Breast epithelium (tissue), 3 donors: ENCODE results near the gene NUDT7.

ENCODE experiments used
- POLR2AphosphoS5 ChIP-seq, 3 donors: sonication (generic); formaldehyde crosslinking; IDR thresholded peaks; one replicate each; pipeline ENCODE4 v1.6.1; 2017; ENCODE audit warnings: antibody characterized with exemption in 3 of 3
- TF ChIP-seq, protein P1 (sequence below), 3 donors: fragments of 450-650 bp; IDR thresholded peaks; one replicate each; pipeline ENCODE4 v1.5.1; 2016 to 2017; ENCODE audit warnings: antibody characterized with exemption in 3 of 3, mild to moderate bottlenecking in 3 of 3, moderate library complexity in 3 of 3

DNA sequence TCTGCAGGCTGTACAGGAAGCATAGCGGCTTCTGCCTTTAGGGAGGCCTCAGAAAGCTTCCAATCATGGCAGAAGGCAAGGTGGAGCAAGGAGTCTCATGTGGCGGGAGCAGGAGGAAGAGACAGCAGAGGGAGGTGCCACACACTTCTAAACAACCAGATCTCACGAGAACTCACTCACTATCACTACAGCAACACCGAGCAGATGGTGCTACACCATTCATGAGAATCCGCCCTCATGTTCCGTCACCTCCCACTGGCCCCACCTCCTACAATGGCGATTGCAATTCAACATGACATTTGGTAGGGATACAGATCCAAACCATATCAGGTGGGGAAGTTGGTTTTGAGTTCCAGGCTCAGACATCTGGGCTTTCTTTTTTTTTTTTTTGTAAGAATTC, 31.9 kb upstream of the NUDT7 start:
- TF ChIP-seq, protein P1, sequence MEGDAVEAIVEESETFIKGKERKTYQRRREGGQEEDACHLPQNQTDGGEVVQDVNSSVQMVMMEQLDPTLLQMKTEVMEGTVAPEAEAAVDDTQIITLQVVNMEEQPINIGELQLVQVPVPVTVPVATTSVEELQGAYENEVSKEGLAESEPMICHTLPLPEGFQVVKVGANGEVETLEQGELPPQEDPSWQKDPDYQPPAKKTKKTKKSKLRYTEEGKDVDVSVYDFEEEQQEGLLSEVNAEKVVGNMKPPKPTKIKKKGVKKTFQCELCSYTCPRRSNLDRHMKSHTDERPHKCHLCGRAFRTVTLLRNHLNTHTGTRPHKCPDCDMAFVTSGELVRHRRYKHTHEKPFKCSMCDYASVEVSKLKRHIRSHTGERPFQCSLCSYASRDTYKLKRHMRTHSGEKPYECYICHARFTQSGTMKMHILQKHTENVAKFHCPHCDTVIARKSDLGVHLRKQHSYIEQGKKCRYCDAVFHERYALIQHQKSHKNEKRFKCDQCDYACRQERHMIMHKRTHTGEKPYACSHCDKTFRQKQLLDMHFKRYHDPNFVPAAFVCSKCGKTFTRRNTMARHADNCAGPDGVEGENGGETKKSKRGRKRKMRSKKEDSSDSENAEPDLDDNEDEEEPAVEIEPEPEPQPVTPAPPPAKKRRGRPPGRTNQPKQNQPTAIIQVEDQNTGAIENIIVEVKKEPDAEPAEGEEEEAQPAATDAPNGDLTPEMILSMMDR (IDR thresholded peaks at IDR 0.05): no peak
- TF ChIP-seq POLR2AphosphoS5 (IDR thresholded peaks at IDR 0.05): no peak
